SH-SY5Y (cell line): ENCODE measurements around the gene PRRG4.

ENCODE experiments used
- GATA2 ChIP-seq: IDR thresholded peaks from 2 replicates; pipeline ENCODE4 v1.6.1; 2011; ENCODE audit warnings: mild to moderate bottlenecking, low read depth, low read length
- GATA3 ChIP-seq: IDR thresholded peaks from 2 replicates; pipeline ENCODE4 v1.6.1; 2011; ENCODE audit warnings: low read depth, mild to moderate bottlenecking, low read length, moderate library complexity

- TF ChIP-seq GATA2 (no peak), GATA3 (no peak)
Observed at GRCh38 chr11:32888805-32889204, 59.1 kb downstream of the PRRG4 start.
